ENCODE measurements around the gene SELPLG. TPM values are rescaled to one million over a fixed set of nuclear protein-coding genes. Genes with fewer than 3 reads are reported as not detected.

The SELPLG gene
- total and polyA plus RNA-seq, 3 donors from 2014 or later, result 1.1 to 10.4 (median 2.7) TPM

DNA sequence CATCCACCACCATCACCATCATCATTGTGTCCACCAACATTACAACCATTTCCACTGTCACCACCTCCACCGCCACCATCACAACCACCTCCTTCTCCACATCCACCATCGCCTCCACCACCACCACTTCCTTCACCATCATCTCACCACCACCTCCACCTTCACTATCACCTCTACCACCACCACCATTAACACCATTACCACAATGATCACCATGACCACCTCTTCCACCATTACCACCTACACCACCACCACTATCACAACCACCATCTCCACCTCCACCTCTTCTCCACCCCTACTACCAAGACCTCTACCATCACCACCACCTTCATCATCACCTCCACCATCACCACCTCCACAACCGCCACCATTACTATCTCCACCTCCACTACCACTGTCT lies 54.9 kb downstream of the SELPLG start:
- H3K36me3 ChIP-seq (ENCODE audit: low read depth, missing control alignments), result no peaks in the 10 kb centered on the region
- DNase-seq, result no peak
- H3K9me3 ChIP-seq, result no peaks in the 10 kb centered on the region
- no peak overlapping the region for H3K4me3 ChIP-seq
- WGBS, 2 donors, result 96 to 97% methylated on average over 3 of the region's 3 CpGs
- intact Hi-C loops (cut with DNase I; ENCODE audit: low total_unique reads), result no loop called here
- no peak overlapping the region for H3K27ac ChIP-seq
- peaks cover 15% of the 10 kb centered on the region for H3K4me1 ChIP-seq
- TF ChIP-seq CTCF (IDR thresholded peaks at IDR 0.05) (no peak), POLR2A (IDR thresholded peaks at IDR 0.05) (no peak)
- no peaks in the 10 kb centered on the region for H3K27me3 ChIP-seq

DNA sequence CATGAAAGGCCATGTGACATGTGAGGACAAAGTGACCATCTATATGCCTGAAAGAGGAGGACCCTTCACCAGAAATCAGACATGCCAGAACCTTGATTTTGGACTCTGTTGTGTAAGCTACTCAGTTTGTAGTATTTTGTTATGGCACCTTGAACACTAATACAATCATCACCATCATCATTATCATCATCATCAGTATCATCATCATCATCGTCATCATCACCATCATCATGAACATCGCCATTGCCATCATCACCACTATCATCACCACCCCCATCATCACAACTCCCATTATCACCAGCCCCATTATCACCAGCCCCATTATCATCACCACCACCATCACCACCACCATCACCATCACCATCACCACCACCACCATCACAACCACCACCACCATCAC lies 55.4 kb downstream of the SELPLG start:
- DNase-seq, result no peak
- Histone ChIP-seq H3K4me1 (peaks cover 11% of the 10 kb centered on the region), H3K27ac (no peak overlapping the region), H3K36me3 (ENCODE audit: low read depth, missing control alignments) (no peaks in the 10 kb centered on the region), H3K27me3 (no peaks in the 10 kb centered on the region), H3K4me3 (no peak overlapping the region), H3K9me3 (no peaks in the 10 kb centered on the region)
- WGBS, 2 donors, result 76 to 100% methylated on average over 2 of the region's 2 CpGs
- TF ChIP-seq POLR2A (IDR thresholded peaks at IDR 0.05) (no peak), CTCF (IDR thresholded peaks at IDR 0.05) (no peak)
- intact Hi-C loops (cut with DNase I; ENCODE audit: low total_unique reads), result no loop called here

- no peak for TF ChIP-seq POLR2A (IDR thresholded peaks at IDR 0.05)
- no peak for TF ChIP-seq CTCF (IDR thresholded peaks at IDR 0.05)
Observed at GRCh38 chr12:108577458-108577857, 56.2 kb downstream of the SELPLG start.

GRCh38 chr12:108576660-108577234 lies 56.9 kb downstream of the SELPLG start:
- intact Hi-C loops (cut with DNase I; ENCODE audit: low total_unique reads), result no loop called here

More at GRCh38 chr12:108577458-108577857, 56.2 kb downstream of the SELPLG start:
- H3K9me3 ChIP-seq, result no peaks in the 10 kb centered on the region
- no peaks in the 10 kb centered on the region for H3K36me3 ChIP-seq (ENCODE audit: low read depth, missing control alignments)
- no peak for DNase-seq
- no peaks in the 10 kb centered on the region for H3K27me3 ChIP-seq
- no peak overlapping the region for H3K27ac ChIP-seq
- peaks cover 11% of the 10 kb centered on the region for H3K4me1 ChIP-seq
- intact Hi-C loops (cut with DNase I; ENCODE audit: low total_unique reads), result no loop called here
- H3K4me3 ChIP-seq, result no peak overlapping the region

More at GRCh38 chr12:108576660-108577234, 56.9 kb downstream of the SELPLG start:
- TF ChIP-seq CTCF (IDR thresholded peaks at IDR 0.05) (no peak), POLR2A (IDR thresholded peaks at IDR 0.05) (no peak)
- Histone ChIP-seq H3K4me3 (no peak overlapping the region), H3K4me1 (peaks cover 11% of the 10 kb centered on the region), H3K9me3 (no peaks in the 10 kb centered on the region), H3K27me3 (no peaks in the 10 kb centered on the region), H3K27ac (no peak overlapping the region), H3K36me3 (ENCODE audit: low read depth, missing control alignments) (no peaks in the 10 kb centered on the region)
- WGBS, 2 donors, result 82 to 95% methylated on average over 6 of the region's 6 CpGs
- no peak for DNase-seq

Measured in testis (tissue), 3 donors.